HG03060 (cell line): ENCODE results near the gene ZNF407.

Experiments
- ATAC-seq: cut with Tn5 transposase; IDR thresholded peaks from one replicate; pipeline ENCODE4 v1.9.1; 2021; ENCODE audit warnings: low read depth, moderate number of reproducible peaks; ENCODE audit not compliant: unreplicated experiment

Gene ZNF407

DNA sequence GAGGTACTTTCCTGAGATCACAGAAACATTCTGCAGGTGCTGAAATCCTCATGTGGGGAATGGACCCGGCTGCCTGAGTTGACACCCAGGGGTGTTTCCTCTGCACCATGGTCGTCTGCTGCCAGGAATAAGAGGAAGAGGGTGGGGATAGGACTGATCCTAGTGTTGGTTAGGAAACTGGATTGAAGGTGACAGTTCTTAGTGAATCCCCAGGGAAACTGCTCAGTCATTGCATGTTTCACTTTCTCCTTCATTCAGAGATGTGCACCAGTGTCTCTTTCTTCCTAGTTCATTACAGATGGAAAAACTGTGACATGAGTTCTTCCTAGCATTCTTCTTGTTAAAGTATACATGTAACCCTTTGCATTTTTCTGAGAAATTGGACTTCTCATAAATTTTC, 317.0 kb downstream of the ZNF407 start:
- no peak for ATAC-seq

GRCh38 chr18:74916773-74917393, 319.2 kb downstream of the ZNF407 start:
- ATAC-seq, result no peak

DNA sequence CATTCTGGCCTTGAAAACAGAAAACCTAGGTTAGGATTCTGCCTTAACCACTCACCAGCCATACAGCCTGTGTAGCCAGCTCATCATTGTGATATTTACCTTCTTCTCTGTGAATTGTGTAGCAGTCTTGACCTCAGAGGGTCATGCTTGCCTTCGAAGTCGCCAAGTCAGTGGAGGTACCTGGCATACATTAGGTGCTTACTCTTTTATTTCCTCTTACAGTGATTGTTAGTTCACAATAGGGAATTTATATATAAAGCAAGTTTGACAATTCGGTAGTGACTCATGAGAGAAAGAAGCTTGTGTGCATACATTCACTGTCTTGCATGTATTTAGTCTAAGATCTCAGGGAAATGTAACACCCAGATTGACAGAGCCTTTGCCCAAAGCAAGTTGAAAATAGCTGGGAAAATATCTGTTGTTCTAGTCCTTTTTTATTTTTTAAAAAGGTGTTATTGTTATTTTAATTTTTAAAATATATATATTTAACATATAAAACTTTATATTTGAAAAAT, 320.7 kb downstream of the ZNF407 start:
- no peak for ATAC-seq

GRCh38 chr18:74921057-74921820, 323.6 kb downstream of the ZNF407 start:
- ATAC-seq, result no peak

DNA sequence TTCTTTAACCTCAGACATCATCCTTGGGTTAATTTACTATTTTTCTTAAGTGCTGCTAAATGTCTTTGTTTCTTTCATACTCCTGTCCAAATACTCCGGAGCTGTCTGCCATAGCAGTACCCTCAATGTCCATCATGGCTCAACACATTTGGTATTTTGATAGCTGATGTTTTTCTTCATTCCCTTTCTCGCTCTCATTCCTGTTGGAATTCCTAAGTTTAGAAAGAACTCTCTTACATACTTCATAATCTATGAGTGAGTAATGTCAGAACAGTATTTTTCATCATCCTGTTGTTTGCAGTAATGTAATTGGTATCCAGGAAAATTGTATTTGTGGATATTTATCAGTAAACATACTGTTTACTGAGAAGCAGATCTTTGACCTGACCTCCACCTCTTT, 328.4 kb downstream of the ZNF407 start:
- no peak for ATAC-seq

DNA sequence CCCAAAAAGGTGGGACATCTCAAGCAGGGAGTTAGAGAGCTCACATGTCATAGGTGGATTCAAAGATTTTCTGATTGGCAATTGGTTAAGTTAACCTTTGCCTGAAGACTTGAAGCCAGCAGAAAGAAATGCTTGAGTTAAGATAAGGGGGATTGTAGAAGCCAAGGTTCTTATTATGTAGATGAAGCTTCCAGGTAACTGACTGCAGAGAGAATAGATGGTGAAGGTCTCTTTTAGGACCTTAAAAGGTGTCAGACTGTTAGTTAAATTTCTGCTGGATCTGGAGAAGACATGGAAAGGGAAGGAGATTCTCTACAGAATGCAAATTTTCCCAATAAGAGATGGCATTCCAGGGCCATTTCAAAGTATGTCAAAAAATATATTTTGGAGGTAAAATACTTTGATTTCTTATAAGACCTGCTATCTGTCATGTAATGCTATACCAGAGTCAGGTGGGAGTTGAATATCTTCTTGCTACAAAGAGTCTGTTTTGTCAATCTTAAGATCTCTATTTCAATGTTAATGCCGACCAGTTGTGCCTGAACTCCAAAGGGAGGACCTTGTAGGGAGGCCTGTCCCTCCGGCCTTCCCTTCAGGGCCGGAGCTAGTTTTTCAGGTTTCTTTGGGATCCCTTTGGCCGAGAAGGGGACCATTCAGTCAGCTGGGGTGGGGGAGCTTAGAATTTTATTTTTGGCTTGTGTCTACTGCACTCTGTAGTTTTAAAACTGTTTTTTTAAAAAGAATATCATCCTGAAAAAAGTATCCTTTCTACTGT, 330.7 kb downstream of the ZNF407 start:
- no peak for ATAC-seq

DNA sequence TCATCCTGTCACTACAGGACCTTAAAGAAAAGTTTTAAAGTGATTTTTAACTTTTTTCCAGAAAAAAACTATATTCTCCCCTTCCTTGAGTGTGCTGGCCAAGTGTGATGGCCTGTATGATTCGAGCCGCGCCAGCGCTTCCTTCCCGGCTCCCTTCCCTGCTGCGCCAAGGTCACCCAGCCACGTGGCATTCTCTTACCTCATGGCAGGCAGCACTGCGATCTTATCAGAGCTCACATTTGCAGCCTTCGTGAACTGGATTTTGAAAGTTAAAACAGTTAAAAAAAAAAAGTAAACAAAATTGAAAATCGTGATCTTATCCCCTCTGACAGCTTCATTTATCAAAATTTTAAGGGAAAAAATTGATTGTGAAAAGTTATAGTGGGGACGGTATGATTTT, 331.4 kb downstream of the ZNF407 start:
- ATAC-seq, result no peak

- no peak for ATAC-seq
These were observed 332.9 kb downstream of the ZNF407 start for GRCh38 chr18:74930616-74931015.

DNA sequence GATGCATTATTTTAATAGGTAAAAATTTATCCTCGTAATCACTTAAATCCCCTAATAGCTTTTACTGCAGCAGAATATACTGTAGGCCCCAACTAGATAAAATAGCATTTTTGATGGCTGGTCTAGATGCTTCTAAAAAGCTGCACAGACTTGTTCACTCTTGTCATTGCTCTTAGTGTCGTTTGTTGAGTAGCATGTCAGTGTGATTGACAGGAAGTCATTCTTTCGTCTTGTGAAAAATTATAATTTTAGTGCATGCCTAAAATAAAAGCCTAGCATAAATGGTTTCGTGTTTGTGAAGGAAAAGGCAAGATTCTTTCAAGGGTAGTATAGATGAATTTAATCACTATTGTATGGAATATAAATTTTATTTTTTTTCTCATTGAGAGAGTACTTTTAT, 336.3 kb downstream of the ZNF407 start:
- no peak for ATAC-seq

- no peak for ATAC-seq
These were observed 337.8 kb downstream of the ZNF407 start for GRCh38 chr18:74935434-74935833.

- no peak for ATAC-seq
These were observed 338.7 kb downstream of the ZNF407 start for GRCh38 chr18:74936343-74936742.

GRCh38 chr18:74937291-74937690, 339.6 kb downstream of the ZNF407 start:
- no peak for ATAC-seq

DNA sequence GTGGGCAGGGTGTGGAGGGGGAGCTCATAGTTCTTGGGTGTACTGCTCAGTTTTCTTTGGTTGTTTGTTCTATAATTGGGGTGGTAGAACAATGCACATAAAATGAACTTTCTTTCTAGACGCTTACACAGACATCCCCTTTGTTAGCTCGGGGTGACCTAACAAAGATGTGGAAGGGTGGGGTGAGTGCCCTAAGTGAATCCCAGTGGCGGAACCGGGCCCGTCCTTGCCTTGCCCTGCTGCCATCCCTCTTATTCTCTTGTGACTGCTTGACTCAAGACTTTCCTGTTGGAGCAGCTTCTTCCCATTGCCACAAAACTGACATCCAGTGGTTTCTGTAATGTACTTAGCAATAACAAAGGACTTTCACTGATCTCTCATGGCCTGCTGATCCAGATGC, 343.2 kb downstream of the ZNF407 start:
- no peak for ATAC-seq

DNA sequence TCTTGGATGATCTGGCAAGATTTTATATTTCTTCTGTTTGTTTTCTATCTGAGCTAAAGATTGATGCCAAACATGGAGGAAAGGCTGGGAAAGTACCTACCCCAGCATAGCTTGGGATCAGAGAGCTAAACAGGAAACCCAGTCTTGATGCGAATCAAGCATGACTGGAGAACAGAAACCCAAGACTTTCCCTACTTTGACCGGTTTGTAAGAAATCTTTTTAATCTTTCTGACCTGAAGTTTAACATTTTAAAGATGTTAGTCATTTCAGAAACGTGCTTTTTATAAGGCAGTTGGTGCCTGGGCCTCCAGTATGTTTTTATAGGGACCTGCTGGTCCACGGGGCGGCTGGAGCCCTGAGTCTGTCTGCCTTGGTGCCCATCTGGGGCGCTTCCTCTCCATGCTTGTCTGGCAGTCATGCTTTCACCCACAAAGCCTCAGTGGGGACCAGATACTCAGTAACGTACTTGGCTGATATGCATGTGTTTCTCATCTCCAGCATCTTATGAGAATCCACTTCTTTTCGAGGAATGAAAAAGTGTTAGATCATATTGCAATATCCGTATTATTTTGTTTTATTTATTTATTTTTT, 344.7 kb downstream of the ZNF407 start:
- no peak for ATAC-seq

- no peak for ATAC-seq
These were observed 347.0 kb downstream of the ZNF407 start for GRCh38 chr18:74944676-74945075.

DNA sequence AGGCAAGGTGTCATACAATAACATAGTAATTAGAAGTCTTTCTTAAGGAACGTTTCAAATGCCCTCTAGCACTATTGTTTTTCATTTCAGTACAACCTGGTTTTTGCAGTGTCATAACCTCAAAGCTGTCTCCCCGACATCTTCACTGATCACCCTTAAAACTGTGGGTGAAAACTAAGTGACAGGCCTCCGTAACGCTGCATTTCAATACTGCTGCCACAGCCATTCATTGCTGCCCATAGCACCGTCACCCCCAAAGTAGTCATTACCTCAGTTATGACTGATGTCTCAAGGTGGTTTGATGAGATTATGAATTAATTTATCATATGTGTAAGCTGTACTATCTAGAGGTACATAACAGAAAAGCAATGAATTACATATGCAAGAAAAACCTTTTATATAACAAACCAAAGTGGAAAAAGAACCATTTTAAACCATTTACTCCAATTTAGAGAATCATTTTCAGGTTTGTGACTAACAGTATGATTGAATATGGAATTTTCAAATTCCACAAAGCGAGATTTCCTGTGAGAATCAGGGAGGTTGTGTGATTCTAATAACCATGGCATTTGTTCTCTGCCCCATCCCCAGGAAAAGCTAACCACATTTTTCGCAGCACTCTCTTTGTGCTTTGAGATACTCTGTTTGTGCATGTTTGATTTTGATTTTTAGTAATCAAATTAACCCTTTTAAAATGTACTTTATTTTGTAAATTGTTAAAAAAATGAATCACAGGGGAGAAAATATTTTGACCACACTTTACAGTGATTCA, 348.3 kb downstream of the ZNF407 start:
- no peak for ATAC-seq

GRCh38 chr18:74946646-74947375, 349.1 kb downstream of the ZNF407 start:
- no peak for ATAC-seq

GRCh38 chr18:74947417-74947816, 349.7 kb downstream of the ZNF407 start:
- ATAC-seq, result no peak

DNA sequence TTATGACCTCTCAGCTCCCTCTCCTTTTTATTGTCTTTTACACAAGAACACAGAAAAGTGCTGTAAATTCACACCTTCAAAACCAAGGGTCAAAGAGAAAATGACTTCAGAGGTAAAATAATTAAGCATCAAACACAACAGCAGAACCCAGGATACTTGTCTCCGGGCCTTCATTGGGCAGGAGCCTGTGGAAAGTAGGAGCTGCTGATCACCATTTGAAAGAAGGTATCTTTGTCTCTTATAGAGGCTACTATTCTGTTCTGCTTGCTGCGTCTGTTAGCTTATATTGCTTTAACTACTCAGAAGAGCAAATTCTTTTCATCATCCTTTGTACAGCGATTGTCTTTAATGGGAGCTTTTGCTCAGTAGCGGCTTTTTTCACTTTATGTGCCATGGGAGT, 350.2 kb downstream of the ZNF407 start:
- no peak for ATAC-seq

DNA sequence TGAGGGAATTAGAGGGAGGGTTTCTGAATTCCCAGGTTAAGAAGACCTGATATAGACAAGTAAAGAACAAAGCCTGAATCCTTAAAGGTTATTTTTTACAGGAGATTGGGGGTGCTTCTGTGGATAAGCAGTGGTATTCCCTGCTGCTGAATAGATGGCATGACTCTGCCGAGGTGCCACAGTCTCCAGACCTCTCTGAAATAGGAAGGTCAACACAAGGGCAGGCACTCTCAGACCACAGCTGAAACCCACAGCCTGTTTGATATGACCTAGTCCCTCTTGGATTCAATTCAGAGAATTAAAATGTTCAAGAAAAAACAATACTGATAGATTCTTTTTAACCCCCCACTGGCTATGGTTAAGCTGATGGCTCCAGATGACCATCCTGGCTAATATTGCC, 351.9 kb downstream of the ZNF407 start:
- no peak for ATAC-seq
